Measurements from ENCODE around the gene B3GNT5.

GRCh38 chr3:183285318-183285717 lies 32.3 kb downstream of the B3GNT5 start:
- no peak for TF ChIP-seq CTCF (IDR thresholded peaks at IDR 0.05)
- TF ChIP-seq POLR2A (IDR thresholded peaks at IDR 0.05): no peak

All from esophagus squamous epithelium (tissue), 4 donors.